ENCODE results near the gene B3GALT6. TPM values are rescaled to one million over a fixed set of nuclear protein-coding genes. Genes with fewer than 3 reads are reported as not detected.

B3GALT6 gene
- total RNA-seq, 2 donors from 2014 or later: 24.8 to 31.5 TPM

DNA sequence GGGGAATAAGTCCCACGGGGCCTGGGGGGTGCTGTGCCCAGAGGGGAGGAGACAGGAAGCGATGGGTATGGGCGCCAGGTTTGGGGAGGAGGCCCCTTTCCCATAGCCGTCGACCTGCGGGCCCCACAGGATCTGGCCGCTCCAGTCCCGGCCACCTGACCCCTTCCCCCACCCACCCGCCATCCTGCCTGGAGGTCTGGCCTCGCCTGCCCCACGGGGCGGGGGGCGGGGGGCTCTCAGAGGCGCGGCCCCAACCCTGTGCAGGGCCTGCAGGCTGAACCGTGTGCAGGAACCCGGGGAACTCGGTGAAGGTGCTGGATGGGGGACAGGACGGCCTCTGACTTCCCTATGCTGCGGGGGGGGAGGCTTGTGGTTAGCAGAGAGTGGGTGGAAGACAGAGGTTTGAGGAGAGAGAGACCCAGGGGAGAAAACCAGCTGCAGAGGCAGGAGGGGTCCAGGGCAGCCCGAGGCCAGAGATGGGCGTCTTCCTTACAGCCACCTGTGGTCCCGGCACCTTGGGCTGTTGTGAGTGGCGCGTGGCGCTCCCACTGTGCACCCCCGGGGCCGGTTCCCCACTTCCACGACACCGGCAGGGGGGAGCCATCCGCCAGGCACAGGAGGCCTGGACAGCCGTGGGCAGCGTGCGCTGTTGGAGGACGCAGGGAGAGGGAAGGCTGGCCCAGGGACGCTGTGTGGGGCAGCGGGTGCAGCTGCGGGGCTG is 23.2 kb upstream of the B3GALT6 start:
- H3K9me3 ChIP-seq (ENCODE audit: control insufficient read depth, low read length): no peaks in the 10 kb centered on the region
- no peaks in the 10 kb centered on the region for H3K4me1 Mint-ChIP-seq
- no peak overlapping the region for H3K27ac ChIP-seq (ENCODE audit: low read depth, low read length)
- 93 to 98% methylated on average over 16 to 38 of the region's 38 CpGs for WGBS, 2 experiments (ENCODE audit: insufficient coverage in 1 of 2, insufficient read length in 1 of 2)
- H3K9ac ChIP-seq (ENCODE audit: extremely low read depth, low read length, poor library complexity, severe bottlenecking): no peak overlapping the region
- H3K9me3 Mint-ChIP-seq: no peaks in the 10 kb centered on the region
- no peak overlapping the region for H3K27ac Mint-ChIP-seq
- H3K27me3 Mint-ChIP-seq (ENCODE audit: insufficient read depth): peaks cover 1% of the 10 kb centered on the region
- peaks cover 28% of the 10 kb centered on the region for H3K27me3 ChIP-seq (ENCODE audit: control insufficient read depth, insufficient read depth, low read length, poor library complexity, severe bottlenecking)
- H3K4me3 Mint-ChIP-seq: no peak overlapping the region
- no peak for DNase-seq
- H3K4me1 ChIP-seq (ENCODE audit: control insufficient read depth, insufficient read depth, low read length): no peaks in the 10 kb centered on the region
- TF ChIP-seq, protein P1, sequence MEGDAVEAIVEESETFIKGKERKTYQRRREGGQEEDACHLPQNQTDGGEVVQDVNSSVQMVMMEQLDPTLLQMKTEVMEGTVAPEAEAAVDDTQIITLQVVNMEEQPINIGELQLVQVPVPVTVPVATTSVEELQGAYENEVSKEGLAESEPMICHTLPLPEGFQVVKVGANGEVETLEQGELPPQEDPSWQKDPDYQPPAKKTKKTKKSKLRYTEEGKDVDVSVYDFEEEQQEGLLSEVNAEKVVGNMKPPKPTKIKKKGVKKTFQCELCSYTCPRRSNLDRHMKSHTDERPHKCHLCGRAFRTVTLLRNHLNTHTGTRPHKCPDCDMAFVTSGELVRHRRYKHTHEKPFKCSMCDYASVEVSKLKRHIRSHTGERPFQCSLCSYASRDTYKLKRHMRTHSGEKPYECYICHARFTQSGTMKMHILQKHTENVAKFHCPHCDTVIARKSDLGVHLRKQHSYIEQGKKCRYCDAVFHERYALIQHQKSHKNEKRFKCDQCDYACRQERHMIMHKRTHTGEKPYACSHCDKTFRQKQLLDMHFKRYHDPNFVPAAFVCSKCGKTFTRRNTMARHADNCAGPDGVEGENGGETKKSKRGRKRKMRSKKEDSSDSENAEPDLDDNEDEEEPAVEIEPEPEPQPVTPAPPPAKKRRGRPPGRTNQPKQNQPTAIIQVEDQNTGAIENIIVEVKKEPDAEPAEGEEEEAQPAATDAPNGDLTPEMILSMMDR (conservative IDR thresholded peaks at IDR 0.05): no peak
- no peaks in the 10 kb centered on the region for H3K36me3 ChIP-seq (ENCODE audit: control insufficient read depth, insufficient read depth, low read length)
- no peaks in the 10 kb centered on the region for H3K36me3 Mint-ChIP-seq (ENCODE audit: low read depth)
- H3K4me3 ChIP-seq (ENCODE audit: low read length): no peak overlapping the region

DNA sequence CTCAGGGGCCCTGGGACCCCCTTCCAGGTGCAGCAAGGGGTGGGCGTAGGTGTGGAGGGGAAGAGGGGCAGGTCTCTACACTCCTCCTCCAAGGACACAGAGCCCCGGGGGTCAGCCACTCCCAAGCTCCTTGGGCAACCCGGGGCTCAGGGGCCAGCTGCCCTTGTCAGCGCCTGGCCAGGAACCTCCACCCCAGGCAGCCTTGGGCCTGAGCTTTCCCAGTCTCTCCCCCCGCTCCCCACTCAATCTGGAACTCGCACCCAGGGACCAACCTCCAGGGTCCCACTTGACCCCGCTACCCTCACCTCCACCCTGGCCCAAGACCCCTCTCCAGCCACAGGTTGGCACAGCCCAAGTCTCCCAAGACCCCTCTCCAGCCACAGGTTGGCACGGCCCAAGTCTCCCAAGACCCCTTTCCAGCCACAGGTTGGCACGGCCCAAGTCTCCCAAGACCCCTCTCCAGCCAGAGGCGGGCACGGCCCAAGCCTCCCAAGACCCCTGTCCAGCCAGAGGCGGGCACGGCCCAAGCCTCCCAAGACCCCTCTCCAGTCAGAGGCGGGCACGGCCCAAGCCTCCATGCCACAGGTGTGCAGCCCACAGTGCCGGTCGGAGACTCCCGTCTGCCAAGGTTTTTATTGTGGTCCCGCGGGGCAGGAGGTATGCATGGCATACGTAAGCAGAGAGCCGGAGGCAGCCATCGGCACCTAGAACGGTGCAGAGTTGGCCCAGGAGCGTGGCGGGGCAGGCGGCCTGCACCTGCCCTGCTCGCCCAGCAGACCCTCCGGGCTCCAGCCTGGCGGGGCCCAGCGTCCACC is 21.1 kb upstream of the B3GALT6 start:
- peaks cover 1% of the 10 kb centered on the region for H3K27me3 Mint-ChIP-seq (ENCODE audit: insufficient read depth)
- TF ChIP-seq, protein P1 (conservative IDR thresholded peaks at IDR 0.05): no peak
- no peaks in the 10 kb centered on the region for H3K36me3 Mint-ChIP-seq (ENCODE audit: low read depth)
- no peak overlapping the region for H3K27ac Mint-ChIP-seq
- Histone ChIP-seq H3K27ac (ENCODE audit: low read depth, low read length) (no peak overlapping the region), H3K4me3 (ENCODE audit: low read length) (no peak overlapping the region), H3K4me1 (ENCODE audit: control insufficient read depth, insufficient read depth, low read length) (no peaks in the 10 kb centered on the region), H3K36me3 (ENCODE audit: control insufficient read depth, insufficient read depth, low read length) (no peaks in the 10 kb centered on the region), H3K27me3 (ENCODE audit: control insufficient read depth, insufficient read depth, low read length, poor library complexity, severe bottlenecking) (peaks cover 17% of the 10 kb centered on the region), H3K9me3 (ENCODE audit: control insufficient read depth, low read length) (no peaks in the 10 kb centered on the region), H3K9ac (ENCODE audit: extremely low read depth, low read length, poor library complexity, severe bottlenecking) (no peak overlapping the region)
- H3K4me1 Mint-ChIP-seq: no peaks in the 10 kb centered on the region
- H3K4me3 Mint-ChIP-seq: no peak overlapping the region
- no peak for DNase-seq
- no peaks in the 10 kb centered on the region for H3K9me3 Mint-ChIP-seq
- WGBS, 2 experiments (ENCODE audit: insufficient coverage in 1 of 2, insufficient read length in 1 of 2): 92 to 94% methylated on average over 19 to 31 of the region's 31 CpGs

DNA sequence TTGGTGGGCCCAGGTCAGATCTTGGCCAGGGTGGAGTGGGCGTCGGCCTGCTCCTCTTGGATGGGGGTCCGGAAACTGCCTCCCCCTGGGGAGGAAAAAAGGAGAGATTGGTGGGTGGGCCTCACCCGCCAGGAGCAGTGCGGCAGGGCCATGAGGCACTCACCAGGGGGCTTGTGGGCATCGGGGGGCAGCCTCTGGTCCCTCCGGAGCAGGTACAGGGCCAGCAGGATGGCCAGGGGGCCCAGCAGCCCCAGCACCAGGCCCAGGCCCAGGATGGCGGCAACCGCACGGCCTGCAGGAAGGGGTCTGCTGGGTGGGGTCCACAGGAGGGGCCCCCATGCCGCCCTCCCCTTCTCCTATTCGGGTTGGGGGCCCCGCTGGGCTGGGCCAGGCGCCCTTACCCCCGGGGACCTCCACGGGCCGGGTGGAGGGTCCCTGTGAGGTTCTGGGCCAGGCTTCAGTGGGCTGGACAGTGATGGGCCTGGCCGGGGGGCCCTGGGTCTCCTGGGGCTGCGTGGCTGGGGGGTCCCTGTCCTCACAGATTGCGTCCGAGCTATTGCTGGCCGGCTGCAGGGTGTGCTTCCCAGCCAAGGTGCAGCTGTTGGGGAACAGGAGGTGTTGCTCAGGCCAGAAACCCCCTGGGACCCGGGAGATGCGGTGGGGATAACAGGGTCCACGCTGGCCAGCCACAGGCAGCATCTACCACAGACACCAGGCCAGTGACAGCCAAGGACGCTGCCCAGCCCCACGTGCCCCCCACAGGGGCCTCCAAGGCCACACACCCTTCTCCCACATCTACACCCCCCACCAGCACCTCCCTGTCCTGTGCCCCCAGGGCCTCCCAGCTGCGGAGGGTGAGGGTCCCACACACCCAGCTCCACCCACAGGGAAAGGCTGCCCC is 20.2 kb upstream of the B3GALT6 start:
- TF ChIP-seq, protein P1 (conservative IDR thresholded peaks at IDR 0.05): no peak
- WGBS, 2 experiments (ENCODE audit: insufficient coverage in 1 of 2, insufficient read length in 1 of 2): 91% methylated on average over 13 to 28 of the region's 28 CpGs

More for the DNA sequence above, 20.2 kb upstream of the B3GALT6 start:
- peaks cover 5% of the 10 kb centered on the region for H3K36me3 Mint-ChIP-seq (ENCODE audit: low read depth)
- peaks cover 8% of the 10 kb centered on the region for H3K27me3 ChIP-seq (ENCODE audit: control insufficient read depth, insufficient read depth, low read length, poor library complexity, severe bottlenecking)
- no peaks in the 10 kb centered on the region for H3K27me3 Mint-ChIP-seq (ENCODE audit: insufficient read depth)
- H3K4me3 ChIP-seq (ENCODE audit: low read length): no peak overlapping the region
- H3K9ac ChIP-seq (ENCODE audit: extremely low read depth, low read length, poor library complexity, severe bottlenecking): no peak overlapping the region
- H3K27ac Mint-ChIP-seq: no peak overlapping the region
- peaks cover 4% of the 10 kb centered on the region for H3K36me3 ChIP-seq (ENCODE audit: control insufficient read depth, insufficient read depth, low read length)
- H3K4me3 Mint-ChIP-seq: no peak overlapping the region
- H3K4me1 ChIP-seq (ENCODE audit: control insufficient read depth, insufficient read depth, low read length): no peaks in the 10 kb centered on the region
- H3K9me3 Mint-ChIP-seq: no peaks in the 10 kb centered on the region
- no peak overlapping the region for H3K27ac ChIP-seq (ENCODE audit: low read depth, low read length)
- DNase-seq: no peak
- H3K4me1 Mint-ChIP-seq: no peaks in the 10 kb centered on the region
- no peaks in the 10 kb centered on the region for H3K9me3 ChIP-seq (ENCODE audit: control insufficient read depth, low read length)

Measured in endodermal cell (in vitro differentiated cells).